Measurements from ENCODE around the gene LCNL1.

The LCNL1 gene

DNA sequence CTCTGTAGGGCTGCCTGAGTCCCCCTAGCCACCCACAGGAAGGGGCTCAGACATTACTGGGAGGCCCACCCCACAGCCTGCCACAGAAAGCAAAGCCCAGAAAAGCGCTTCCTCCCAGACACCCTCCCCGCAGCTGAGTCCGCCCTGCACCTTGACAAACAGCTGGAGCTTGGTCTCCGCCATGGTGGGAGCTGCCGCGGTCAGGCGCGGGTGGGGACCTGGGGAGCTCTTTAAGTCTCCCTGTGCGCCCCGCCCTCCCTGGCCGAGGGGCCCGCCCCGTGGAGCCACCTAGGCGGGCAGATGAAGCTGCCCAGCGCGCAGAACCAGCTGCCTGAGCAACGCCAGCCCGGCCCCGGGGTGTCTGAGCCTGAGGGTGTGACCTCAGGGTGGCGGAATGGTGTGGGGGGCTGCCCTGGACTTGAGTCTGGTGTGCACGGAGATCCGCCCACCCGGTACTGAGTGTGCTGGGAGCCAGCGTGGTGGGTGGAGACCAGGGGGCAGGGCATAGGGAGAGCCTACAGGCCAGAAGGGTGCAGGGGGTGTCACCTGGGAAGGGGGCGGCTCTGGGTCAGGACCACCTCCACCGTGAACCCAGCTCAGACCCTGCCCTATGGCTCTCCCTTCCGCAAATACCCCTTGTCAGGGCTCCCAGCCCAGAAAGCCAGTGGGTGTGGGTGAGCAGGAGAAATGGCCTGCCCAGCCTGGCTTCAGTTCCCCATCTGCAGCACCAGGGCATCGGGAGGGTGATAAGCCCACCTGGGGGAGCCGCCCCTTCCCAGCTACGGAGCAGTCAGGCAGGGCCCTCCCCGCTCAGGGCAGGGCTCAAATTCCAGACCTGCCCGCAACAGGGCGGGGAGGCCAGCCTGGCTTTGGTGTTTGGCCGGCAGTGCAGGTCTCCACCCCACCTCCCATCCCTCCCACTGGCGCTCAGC lies 13.8 kb downstream of the LCNL1 start, which contains the start of gene CLIC3:
CLIC3 (minus strand) TSS at position 208 of the 932 bp plus-strand sequence; CDS start at position 183, 25 bp downstream.
- Histone ChIP-seq H3K4me2 (ENCODE audit: low read length) (peak within 1 kb of the TSS; percentile 38), H3K4me1 (ENCODE audit: control insufficient read depth, low read length) (peaks cover 42% of the 10 kb centered on the region), H3K9me2 (replicated peaks; ENCODE audit: control insufficient read depth, low read length) (no peaks in the 10 kb centered on the region), H3K27ac (ENCODE audit: low read depth, low read length) (no peak within 1 kb of the TSS), H3F3A (ENCODE audit: control insufficient read depth, insufficient read depth) (no peaks in the 10 kb centered on the region), H3K4me3 (ENCODE audit: low read length) (no peak within 1 kb of the TSS), H3K9me3 (ENCODE audit: control insufficient read depth, insufficient read depth, low read length) (no peaks in the 10 kb centered on the region), H3K27me3 (ENCODE audit: control insufficient read depth, low read length) (peaks cover 28% of the 10 kb centered on the region), H4K20me1 (ENCODE audit: control insufficient read depth, insufficient read depth, low read depth, low read length) (peaks cover 7% of the 10 kb centered on the region; the same call in 1 of the 2 replicates), H3K36me3 (ENCODE audit: control insufficient read depth, low read length) (peaks cover 8% of the 10 kb centered on the region), H3K79me2 (ENCODE audit: control insufficient read depth, low read length) (peaks cover 10% of the 10 kb centered on the region)
- TF ChIP-seq, protein P1, sequence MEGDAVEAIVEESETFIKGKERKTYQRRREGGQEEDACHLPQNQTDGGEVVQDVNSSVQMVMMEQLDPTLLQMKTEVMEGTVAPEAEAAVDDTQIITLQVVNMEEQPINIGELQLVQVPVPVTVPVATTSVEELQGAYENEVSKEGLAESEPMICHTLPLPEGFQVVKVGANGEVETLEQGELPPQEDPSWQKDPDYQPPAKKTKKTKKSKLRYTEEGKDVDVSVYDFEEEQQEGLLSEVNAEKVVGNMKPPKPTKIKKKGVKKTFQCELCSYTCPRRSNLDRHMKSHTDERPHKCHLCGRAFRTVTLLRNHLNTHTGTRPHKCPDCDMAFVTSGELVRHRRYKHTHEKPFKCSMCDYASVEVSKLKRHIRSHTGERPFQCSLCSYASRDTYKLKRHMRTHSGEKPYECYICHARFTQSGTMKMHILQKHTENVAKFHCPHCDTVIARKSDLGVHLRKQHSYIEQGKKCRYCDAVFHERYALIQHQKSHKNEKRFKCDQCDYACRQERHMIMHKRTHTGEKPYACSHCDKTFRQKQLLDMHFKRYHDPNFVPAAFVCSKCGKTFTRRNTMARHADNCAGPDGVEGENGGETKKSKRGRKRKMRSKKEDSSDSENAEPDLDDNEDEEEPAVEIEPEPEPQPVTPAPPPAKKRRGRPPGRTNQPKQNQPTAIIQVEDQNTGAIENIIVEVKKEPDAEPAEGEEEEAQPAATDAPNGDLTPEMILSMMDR (IDR thresholded peaks at IDR 0.05; ENCODE audit: low read depth, low read length, poor library complexity, severe bottlenecking) = no peak
- TF ChIP-seq EZH2phosphoT487 (IDR thresholded peaks at IDR 0.05; ENCODE audit: borderline replicate concordance, low read length) = no peak

DNA sequence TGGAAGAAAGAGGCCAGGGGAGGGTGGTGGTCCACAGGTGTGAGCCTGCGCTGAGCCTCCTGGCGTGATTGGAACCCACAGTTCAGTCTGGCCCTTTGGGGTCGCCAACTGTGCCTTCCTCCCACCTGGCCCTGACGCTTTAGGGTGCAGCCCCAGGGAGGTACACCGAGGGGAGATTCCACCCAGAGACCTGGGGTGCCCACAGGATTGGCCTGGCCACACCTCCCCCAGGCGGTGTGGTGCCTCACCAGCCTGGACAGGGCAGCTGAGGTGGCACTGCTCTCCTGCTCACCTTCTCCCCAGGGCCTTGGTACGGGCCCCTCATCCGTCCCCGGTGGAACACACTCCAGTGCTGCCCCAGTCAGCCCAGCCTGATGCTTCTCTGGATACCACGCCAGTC lies 14.6 kb downstream of the LCNL1 start:
- Histone ChIP-seq H3K36me3 (ENCODE audit: control insufficient read depth, low read length) (peaks cover 8% of the 10 kb centered on the region), H3K4me2 (ENCODE audit: low read length) (no peak overlapping the region), H3F3A (ENCODE audit: control insufficient read depth, insufficient read depth) (no peaks in the 10 kb centered on the region), H3K79me2 (ENCODE audit: control insufficient read depth, low read length) (peaks cover 10% of the 10 kb centered on the region), H3K4me3 (ENCODE audit: low read length) (no peak overlapping the region), H3K27ac (ENCODE audit: low read depth, low read length) (no peak overlapping the region), H4K20me1 (ENCODE audit: control insufficient read depth, insufficient read depth, low read depth, low read length) (peaks cover 7% of the 10 kb centered on the region; the same call in 1 of the 2 replicates), H3K27me3 (ENCODE audit: control insufficient read depth, low read length) (peaks cover 28% of the 10 kb centered on the region), H3K9me2 (replicated peaks; ENCODE audit: control insufficient read depth, low read length) (no peaks in the 10 kb centered on the region), H3K4me1 (ENCODE audit: control insufficient read depth, low read length) (peaks cover 42% of the 10 kb centered on the region), H3K9me3 (ENCODE audit: control insufficient read depth, insufficient read depth, low read length) (no peaks in the 10 kb centered on the region)
- no peak for TF ChIP-seq EZH2phosphoT487 (IDR thresholded peaks at IDR 0.05; ENCODE audit: borderline replicate concordance, low read length)
- TF ChIP-seq, protein P1 (IDR thresholded peaks at IDR 0.05; ENCODE audit: low read depth, low read length, poor library complexity, severe bottlenecking) = no peak

DNA sequence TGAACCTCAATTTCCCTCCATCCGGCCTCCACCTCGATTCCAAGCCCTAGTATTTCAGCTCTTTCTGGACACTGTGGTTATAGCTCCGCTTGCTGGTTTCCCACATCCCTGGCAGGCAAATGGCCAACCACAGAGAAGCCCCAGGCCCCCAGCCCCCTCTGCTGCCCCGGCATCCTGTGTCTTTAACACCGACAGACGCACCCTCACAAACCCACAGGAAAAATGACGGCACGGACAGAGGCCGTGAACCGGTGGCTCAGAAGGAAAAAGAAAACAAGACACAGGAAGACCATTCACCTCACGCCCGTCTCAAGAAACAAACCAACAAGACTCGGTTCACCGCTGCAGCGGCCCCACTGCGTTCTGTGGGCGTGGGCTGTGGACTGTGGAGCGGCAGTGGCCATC lies 15.0 kb downstream of the LCNL1 start:
- H4K20me1 ChIP-seq (ENCODE audit: control insufficient read depth, insufficient read depth, low read depth, low read length) = peaks cover 6% of the 10 kb centered on the region; the same call in 1 of the 2 replicates
- no peak overlapping the region for H3K4me2 ChIP-seq (ENCODE audit: low read length)
- H3F3A ChIP-seq (ENCODE audit: control insufficient read depth, insufficient read depth) = no peaks in the 10 kb centered on the region
- H3K27ac ChIP-seq (ENCODE audit: low read depth, low read length) = no peak overlapping the region
- H3K4me1 ChIP-seq (ENCODE audit: control insufficient read depth, low read length) = peaks cover 41% of the 10 kb centered on the region
- TF ChIP-seq EZH2phosphoT487 (IDR thresholded peaks at IDR 0.05; ENCODE audit: borderline replicate concordance, low read length) = no peak
- TF ChIP-seq, protein P1 (IDR thresholded peaks at IDR 0.05; ENCODE audit: low read depth, low read length, poor library complexity, severe bottlenecking) = no peak
- H3K27me3 ChIP-seq (ENCODE audit: control insufficient read depth, low read length) = peaks cover 28% of the 10 kb centered on the region
- H3K9me3 ChIP-seq (ENCODE audit: control insufficient read depth, insufficient read depth, low read length) = no peaks in the 10 kb centered on the region
- no peaks in the 10 kb centered on the region for H3K9me2 ChIP-seq (replicated peaks; ENCODE audit: control insufficient read depth, low read length)
- no peak overlapping the region for H3K4me3 ChIP-seq (ENCODE audit: low read length)
- H3K36me3 ChIP-seq (ENCODE audit: control insufficient read depth, low read length) = peaks cover 8% of the 10 kb centered on the region
- H3K79me2 ChIP-seq (ENCODE audit: control insufficient read depth, low read length) = peaks cover 9% of the 10 kb centered on the region

Measured in DOHH2 (cell line).